Measurements from ENCODE around the gene AQP3. TPM values are rescaled to one million over a fixed set of nuclear protein-coding genes. Genes with fewer than 3 reads are reported as not detected.
A peak's percentile ranks its signal among the peaks of the same experiment; 100 is the strongest.

The AQP3 gene
- total and polyA plus RNA-seq, 2 of the 13 experiments (the other 11 are each of a cell fraction or from before 2014, with no cell fraction given), result 1.4 to 5.5 TPM

GRCh38 chr9:33446946-33447798 is at the start of gene AQP3 (continued):
- TF ChIP-seq ZNF574 (CRISPR knock-in tag; IDR thresholded peaks at IDR 0.05) (peak; percentile 26; the same call in 1 of the 2 replicates), SNRNP70 (IDR thresholded peaks at IDR 0.05; ENCODE audit: low read depth, low read length) (no peak), ZFP90 (CRISPR knock-in tag; IDR thresholded peaks at IDR 0.05; ENCODE audit: borderline replicate concordance) (no peak), ATF4 (CRISPR knock-in tag; IDR thresholded peaks at IDR 0.05) (no peak), ZNF660 (CRISPR knock-in tag; IDR thresholded peaks at IDR 0.05; ENCODE audit: borderline replicate concordance, low read depth) (no peak), FOXA1 (IDR thresholded peaks at IDR 0.05) (no peak), FOXA1 (CRISPR knock-in tag; IDR thresholded peaks at IDR 0.05) (no peak), XRCC5 (optimal IDR thresholded peaks at IDR 0.05; ENCODE audit: low read length) (no peak), NR2F6 (IDR thresholded peaks at IDR 0.05) (no peak), NR2F6 (CRISPR knock-in tag; IDR thresholded peaks at IDR 0.05) (no peak), ZNF547 (CRISPR knock-in tag; IDR thresholded peaks at IDR 0.05) (no peak), KDM6A (CRISPR knock-in tag; IDR thresholded peaks at IDR 0.05; ENCODE audit: low read depth) (no peak), ZNF672 (CRISPR knock-in tag; IDR thresholded peaks at IDR 0.05) (no peak), ZBTB4 (CRISPR knock-in tag; IDR thresholded peaks at IDR 0.05; ENCODE audit: borderline replicate concordance) (no peak), MBD4 (IDR thresholded peaks at IDR 0.05; ENCODE audit: borderline replicate concordance, low read length) (no peak), ZKSCAN1 (IDR thresholded peaks at IDR 0.05; ENCODE audit: low read length) (no peak), ZSCAN30 (CRISPR knock-in tag; IDR thresholded peaks at IDR 0.05) (no peak), SP140L (CRISPR knock-in tag; IDR thresholded peaks at IDR 0.05; ENCODE audit: borderline replicate concordance) (no peak), HDAC6 (IDR thresholded peaks at IDR 0.05; ENCODE audit: low read depth, low read length) (no peak), DDIT3 (CRISPR knock-in tag; IDR thresholded peaks at IDR 0.05) (no peak), HOXA5 (CRISPR knock-in tag; IDR thresholded peaks at IDR 0.05) (no peak), SRY (CRISPR knock-in tag; IDR thresholded peaks at IDR 0.05) (no peak), KLF15 (CRISPR knock-in tag; IDR thresholded peaks at IDR 0.05; ENCODE audit: borderline replicate concordance) (no peak)

All from HepG2 (cell line).